Hematopoietic multipotent progenitor cell treated with erythropoietin and hydrocortisone succinate and interleukin-3 and kit ligand, for 15 days (in vitro differentiated cells): ENCODE measurements around the gene TUBA1B.
A peak's percentile ranks its signal among the peaks of the same experiment; 100 is the strongest.

Source experiments
- DNase-seq: peaks from one replicate; pipeline ENCODE4 v3.0.0-alpha.2; 2015; ENCODE audit warnings: low spot score

The TUBA1B gene

DNA sequence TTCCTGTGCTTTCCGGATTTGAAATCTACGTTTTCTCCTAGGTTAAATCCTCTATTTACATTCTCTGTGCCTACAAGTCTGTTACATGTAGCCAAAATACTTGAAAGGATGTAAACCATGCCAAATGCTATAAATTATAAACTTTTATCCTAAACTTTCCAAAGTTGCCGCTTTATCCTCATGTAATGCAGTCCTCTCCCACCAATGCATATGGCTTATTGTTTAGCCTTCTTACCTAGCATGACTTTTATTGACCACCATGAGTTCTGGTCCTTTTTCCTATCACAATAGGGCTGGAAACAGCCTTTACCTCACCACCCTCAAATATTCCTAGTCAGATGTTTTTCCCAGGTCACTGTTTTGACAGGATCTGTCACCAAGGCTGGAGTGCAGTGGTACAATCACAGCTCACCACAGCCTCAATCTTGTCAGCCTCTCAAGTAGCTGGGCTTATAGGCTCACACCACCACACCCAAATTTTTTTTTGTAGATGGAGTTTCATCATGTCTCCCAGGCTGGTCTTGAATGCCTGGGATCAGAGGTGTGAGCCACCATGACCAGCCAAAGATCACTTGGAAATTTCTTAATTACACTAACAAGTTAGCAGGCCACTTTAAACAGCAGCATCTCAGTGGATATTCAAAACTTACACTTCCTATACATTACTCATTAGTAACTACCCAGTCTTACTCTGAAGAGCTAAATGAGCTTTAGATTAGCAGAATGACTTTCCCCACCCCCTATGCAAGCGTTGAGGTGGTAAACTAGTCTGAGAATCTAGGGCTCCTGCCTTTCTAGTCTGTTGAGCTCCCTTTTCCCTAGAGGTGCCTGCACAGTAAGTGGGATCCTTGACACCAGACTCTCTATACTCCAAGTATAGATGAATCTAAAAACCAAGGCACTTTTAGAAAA is 4.1 kb downstream of the TUBA1B start:
- DNase-seq = no peak

GRCh38 chr12:49121047-49121696 is 10.0 kb downstream of the TUBA1B start:
- DNase-seq = no peak

- no peak for DNase-seq
Measured at GRCh38 chr12:49111206-49111605, 20.0 kb downstream of the TUBA1B start.

DNA sequence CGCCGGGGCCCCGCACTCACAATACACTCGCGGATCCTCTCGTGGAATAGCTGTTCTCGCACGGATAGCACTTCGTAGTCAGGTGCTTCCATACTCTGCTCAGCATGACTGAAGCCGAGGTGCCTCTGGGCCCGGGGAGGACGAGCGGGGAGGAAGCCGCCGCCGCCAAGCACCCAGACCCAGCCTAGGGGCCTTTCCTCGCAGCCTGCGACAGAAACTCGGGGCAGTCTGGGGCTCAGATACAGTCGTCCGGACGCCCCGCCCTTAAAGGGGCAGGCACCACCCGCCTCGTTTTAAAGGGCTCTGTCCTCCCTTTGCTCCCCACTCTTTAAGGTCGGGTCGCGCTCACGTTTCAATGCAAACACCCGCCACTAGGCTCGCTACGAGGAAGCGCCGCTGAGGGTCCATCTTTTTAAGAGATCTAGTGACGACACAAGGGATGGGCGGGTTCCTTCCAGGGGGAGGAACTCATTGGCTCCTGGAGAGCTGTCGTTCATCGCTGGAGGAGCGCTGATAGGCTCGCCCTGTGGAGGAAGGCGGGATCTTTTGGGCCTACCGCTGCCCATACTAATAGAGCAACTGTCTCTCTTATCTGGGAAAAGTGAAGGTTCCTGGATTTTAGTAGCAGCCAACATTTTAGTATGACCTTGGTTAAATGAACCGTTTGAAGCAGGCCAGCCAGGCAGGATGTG is 20.6 kb downstream of the TUBA1B start, which contains the start of gene LMBR1L:
Gene LMBR1L (minus strand): TSS at position 384 of the 692 bp plus-strand sequence. CDS start 292 bp downstream, at position 92.
- DNase-seq = peak; percentile 99

DNA sequence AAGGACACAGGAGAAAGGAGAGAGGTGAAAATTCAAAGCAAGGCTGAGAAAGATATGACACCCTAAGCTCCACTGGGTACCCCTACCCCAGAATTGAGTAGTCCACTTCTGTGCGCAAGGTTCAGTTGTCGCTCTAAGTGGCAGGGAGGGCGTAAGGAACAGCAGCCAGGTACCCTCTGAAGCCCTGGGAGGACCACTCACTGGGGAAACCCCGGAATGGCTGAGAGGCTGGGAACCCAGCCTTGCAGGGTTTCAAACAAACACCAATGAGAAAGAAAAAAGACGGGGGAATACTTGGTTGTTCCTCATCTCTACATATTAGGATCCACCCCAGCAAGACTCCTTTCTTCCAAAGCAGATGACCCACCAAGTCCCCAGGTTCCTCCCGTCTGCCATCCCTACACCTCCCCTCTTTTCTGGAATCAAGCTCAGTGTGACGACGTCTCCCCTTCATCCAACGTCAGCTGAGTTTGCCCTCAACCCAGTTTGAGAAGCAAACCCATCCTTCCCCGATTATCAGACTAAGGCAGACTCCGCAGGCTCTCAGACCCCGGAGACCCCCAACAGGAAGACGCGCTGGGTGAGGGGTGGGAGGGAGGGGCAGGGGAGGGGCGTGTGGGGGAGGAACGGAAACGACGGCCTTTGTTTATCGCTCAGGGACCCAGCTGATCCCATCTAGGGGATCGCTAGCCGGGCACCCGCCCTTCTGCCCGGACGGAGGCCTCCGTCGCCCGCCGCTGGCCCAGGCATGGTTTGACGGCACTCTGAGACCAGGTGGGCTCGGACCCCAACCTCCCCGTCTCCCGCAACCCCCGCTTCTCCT is 21.3 kb downstream of the TUBA1B start:
- DNase-seq = no peak

DNA sequence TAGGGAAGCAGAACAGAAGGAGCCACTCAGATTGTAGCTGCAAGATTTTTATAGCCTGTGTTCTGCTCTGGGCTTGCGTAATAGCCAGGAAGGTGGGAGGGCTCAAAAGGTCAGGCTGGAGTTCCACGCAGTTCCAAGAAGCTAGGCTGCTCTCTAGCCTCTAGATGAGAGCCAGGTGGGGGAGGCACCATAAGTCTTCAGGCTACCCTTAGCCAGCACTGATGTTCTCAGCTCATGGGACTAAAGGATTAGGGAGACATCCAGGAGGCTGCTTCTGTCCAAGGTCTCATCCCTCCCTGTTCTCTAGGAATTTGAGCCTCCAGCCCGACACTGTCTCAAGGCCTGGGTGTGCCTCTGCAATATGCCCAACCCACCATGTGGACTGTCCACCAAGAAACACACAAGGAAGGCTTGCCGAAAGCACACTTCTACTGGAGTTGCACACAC is 22.2 kb downstream of the TUBA1B start:
- no peak for DNase-seq

DNA sequence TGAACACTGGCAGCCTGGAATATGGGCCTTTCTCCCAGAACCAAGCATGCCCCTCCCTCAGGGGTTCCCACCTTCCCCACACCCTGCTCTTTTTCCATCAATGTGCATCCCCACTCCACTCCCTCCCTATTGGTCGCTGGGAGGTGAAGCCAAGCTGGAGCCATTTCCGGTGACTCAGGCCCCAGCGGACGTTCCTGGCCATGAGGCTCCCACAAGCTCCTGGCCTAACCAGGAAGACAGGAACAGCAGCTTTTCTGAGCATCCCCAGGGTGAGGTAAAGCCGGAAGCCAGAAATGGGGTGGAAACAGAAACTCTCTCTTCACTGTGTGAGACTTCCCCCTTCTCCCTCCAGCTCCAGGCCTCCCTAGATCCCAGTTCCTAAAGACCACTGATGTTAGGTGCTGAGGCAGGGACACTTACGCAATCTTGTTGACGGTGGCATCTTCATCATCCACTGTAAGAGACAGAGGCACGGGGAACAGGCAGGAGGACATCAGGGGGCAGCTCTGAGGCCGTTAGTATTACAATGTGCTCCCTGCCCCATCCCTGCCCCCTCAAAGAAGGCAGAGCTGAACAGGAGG is 25.6 kb downstream of the TUBA1B start:
- DNase-seq = no peak

DNA sequence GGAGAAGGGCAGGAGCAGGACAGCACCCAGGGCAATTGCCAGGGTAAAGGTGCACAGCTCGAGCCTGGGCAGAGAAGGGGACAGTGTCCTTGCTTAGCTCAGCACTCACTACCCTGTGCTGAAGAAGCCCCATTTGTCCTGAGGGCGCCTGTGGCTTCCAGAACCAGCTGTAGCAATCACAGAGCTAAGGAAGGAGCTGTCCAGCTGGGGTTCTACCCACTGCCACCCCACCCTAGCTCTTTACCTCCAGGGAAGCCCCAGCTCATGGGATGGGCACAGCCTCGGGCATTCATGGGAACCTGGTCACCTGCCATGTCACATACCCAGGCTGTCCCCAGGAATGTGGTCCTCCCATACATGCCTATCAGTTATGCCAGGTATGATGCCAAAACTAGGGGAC is 26.4 kb downstream of the TUBA1B start:
- no peak for DNase-seq

DNA sequence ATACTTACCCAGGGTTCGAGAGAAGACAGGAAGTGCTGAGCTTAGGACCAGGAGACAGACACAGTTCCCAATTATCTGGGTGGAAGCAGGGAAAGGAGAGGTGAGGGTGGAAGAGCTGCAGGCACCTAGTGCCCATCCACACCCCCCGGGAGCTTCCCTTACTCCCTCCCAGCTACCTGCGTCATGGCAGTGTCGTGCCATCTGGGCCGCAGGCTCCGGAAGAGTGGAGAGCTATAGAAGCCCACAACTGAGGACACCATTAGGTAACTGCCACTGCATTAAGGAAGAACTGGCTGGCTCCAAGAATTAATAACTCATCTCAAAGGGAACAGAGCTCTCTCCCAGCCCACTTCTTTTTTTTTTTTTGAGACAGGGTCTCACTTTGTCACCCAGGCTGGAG is 30.8 kb downstream of the TUBA1B start:
- no peak for DNase-seq

DNA sequence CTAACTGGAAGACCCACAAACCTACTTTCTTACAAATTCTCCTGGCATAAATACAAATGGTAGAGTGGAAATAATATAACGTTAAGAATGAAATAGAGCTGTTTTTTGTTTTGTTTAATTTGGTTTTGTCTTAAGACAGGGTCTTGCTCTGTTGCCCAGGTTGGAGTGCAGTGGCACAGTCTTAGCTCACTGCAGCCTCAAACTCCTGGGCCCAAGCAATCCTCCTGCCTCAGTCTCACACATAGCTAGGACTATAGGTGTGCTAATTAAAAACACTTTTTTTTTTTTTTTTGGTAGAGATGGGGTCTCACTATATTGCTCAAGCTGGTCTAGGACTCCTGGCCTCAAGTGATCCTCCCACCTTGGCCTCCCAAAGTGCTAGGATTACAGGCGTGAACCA is 32.5 kb downstream of the TUBA1B start:
- DNase-seq = no peak

DNA sequence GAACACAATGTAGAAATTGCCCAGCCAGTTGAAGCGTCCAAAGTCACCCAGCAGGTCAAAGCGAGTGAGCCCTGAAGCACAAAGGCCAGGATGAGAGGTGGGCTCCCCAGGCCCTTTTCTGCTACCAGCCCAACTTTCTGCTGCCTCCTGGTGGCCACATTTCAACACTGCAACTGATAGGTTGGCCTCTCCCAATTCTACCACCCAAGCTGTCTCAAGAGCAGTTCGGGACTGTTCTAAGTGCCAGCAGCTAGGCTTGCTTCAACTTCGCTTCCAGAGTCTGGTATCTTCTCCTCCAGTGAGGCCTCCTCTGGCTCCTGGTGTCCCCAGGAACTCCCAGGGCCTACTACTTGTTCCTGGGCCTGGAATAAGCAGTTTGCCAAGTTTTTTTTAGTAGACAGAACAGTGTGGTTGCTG is 33.2 kb downstream of the TUBA1B start:
- peak; percentile 72 for DNase-seq

DNA sequence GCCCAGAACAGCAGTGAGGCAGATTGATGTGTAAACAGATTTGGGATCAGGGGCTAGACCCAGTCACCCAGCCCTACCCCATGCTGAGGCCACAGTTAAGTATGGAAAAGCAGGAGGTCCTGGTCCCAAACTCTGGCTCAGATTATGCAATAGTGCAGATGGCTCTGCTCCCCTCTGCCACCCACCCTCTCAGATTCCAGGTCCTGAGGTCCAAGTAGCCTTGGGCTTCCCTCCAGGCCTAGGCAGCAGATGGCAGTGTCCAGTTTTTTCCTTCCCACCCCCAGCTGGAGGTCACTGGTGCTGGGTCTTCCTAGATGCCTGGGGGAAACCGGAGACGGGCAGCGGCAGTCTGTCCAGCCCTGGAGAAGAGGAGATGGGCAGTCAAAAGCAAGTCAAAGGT is 33.8 kb downstream of the TUBA1B start:
- DNase-seq = no peak

DNA sequence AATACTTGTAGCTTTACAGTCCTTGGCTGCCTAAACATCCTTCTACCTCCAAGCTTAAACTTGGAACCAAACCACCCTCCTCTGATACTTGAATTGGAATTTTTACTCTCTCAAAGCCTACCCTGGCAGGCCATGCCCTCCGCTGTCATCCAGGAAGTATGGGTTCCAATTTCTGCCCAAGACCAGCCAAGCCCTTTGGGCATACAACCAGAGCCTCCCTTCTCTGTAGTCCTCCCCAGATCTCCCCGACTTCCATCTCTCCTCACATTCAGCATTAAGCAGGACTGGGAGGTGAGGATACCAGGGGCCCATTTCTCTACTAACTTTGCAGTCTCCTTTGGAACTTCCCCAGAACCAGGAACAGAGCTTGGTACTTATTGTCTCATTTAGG is 36.2 kb downstream of the TUBA1B start:
- no peak for DNase-seq

DNA sequence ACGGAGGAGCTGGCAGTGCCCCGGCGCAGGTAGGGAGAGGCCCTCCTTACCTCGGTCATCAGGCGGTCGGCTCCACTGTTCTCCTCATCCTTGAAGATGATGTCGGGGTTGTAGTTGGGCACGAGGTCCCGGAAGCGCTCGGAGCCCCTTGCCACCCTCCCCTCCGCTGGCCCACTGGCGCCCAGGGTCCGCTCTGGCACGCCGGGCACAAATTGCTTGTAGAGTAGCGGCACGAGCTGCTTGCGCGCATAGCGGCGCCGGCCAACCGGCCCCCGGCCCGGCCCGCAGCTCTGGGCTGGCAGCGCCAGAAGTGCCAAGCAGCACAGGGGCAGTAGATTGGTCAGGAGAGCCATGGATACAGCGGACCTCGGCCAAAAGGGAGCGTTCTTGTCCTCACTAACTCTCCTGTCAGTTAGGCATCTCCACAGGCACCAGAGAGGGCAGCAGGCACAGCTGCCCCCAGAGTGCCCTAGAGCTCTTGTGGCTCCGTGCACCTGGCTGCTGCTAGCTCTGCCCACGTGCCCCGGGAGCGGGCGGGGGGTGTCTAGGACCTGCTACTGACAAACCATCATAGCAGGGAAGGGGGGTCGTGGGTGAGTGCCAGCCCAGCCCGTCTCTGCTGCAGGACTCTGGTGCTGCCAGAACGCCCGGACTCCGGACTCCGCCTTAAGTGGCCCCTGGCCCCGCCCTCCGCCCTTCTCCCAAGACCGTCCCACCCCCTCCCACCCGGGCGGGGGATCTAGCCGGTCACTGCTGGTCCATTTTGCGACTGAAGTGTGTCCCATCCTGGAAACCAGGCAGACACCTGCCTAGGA is 36.8 kb downstream of the TUBA1B start, which contains the start of gene DHH:
Gene DHH (minus strand): TSS at position 642 of the 815 bp plus-strand sequence. CDS start 289 bp downstream, at position 353.
- DNase-seq = no peak

DNA sequence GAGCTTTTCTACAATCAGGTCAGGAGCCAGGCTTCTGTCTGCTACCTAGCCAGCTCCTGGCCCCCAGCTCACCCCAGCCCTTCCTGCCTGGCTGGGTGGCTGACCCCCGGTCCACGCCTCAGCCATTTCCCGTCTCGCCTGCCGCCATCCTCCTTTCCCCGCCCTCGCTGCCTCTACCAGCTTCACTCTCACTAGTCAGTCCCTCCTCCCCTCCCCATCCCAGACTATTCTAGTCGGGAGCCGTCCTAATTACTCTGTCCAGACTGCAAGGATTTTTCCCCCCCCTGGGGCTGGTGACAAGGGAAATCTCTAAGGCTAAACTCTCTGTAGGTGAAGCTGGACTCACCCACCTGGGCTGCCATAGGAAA is 37.4 kb downstream of the TUBA1B start:
- no peak for DNase-seq

GRCh38 chr12:49092816-49093406 is 38.3 kb downstream of the TUBA1B start:
- DNase-seq = no peak

DNA sequence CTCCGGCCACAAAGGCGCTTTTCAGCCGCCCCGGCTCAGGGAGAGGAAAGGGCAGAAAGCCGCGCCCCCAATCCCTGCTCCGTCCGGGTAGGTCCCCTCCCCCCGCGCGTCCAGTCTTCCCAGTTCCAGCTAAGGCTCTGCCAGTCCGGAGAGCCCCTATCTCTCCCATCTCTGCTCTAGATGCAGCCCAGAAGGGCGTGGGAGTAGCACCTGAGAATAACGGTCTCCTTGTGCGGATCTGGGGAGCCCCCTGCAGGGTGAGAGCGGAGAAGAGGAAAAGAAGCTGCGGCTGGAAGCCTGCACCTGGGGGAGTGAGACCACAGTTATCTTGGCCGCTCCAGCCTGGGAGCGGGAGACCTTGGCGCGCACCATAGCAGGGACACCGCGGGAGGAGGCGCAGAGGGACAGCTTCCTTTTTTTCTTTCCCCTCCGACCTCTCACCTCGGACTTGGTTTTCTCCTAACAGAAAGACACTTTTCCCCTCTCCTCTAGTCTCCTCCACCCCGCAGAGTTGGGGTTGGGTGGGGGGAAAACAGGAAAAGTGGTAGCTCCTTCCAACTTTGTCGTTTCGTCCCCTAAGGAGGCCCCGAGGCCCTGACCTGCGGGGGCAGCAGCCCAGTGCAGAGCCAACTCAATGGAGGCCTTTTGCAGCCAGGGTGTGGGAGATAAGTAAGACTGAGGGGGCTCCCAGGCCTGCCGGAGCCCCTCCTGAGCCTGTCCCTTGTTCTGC is 38.9 kb downstream of the TUBA1B start:
- no peak for DNase-seq

GRCh38 chr12:49091836-49092085 is 39.4 kb downstream of the TUBA1B start:
- no peak for DNase-seq

- no peak for DNase-seq
Measured at GRCh38 chr12:49091056-49091835, 39.9 kb downstream of the TUBA1B start.
